Head of caudate nucleus (tissue), 42 donors: ENCODE results near the gene CDK12.
"Not testable (repeated sequence)": the region's sequence is repeated elsewhere in the genome, so short reads cannot be mapped to it uniquely, and the experiment has no call there.

Experiments used
- DNase-seq, 42 donors: peaks; one replicate each; pipeline versions ENCODE4 v3.0.0 to v3.0.0-alpha.2; 2020 to 2021; ENCODE audit warnings: mixed read lengths in 7 of 42
- intact Hi-C: fragments of 100-400 bp; cut with DNase I; formaldehyde crosslinking; loops from one replicate; pipeline ENCODE4 v1.15.0; 2022

CDK12 gene

DNA sequence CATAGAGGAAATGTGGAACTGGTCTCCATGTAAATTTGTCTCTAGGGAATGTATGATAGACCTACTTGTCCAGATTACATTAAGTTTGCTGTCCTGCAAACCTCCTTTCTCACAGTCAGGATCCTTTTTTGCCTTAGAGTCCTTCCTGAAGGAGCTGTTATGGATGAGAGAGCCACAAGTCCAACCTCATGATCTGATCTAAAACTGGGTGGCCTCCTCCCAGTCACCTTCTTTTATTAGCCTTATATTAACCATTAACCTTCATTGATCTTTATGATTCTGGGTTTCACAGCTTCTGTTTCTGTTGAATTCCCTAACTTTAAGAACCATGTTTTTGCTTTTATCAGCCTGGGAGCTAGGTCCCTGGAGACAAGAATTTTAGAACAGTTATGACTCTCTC, 82.4 kb downstream of the CDK12 start:
- no peak for DNase-seq
- intact Hi-C loops, result no loop called here

DNA sequence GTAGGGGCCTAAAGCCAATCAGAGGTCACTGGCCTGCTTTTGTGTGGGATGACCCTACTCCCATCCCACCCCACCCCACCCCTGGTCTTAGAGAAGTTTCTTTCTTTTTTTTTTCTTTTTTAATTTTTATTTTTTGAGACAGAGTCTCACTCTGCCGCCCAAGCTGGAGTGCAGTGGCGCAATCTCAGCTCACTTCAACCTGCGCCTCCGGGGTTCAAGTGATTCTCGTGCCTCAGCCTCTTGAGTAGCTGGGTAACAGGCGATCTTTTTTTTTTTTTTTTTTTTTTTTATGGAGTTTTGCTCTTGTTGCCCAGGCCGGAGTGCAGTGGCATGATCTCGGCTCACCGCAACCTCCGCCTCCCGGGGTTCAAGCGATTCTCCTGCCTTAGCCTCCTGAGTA, 83.1 kb downstream of the CDK12 start:
- intact Hi-C loops, DNase-seq: not testable (repeated sequence)

- intact Hi-C loops, result no loop called here
- DNase-seq, result peak; percentile 22 to 89 (median 76)
Observed at GRCh38 chr17:39547713-39548478, 86.6 kb downstream of the CDK12 start.

GRCh38 chr17:39548494-39549225, 87.4 kb downstream of the CDK12 start:
- no peak for DNase-seq
- intact Hi-C loops, result no loop called here

DNA sequence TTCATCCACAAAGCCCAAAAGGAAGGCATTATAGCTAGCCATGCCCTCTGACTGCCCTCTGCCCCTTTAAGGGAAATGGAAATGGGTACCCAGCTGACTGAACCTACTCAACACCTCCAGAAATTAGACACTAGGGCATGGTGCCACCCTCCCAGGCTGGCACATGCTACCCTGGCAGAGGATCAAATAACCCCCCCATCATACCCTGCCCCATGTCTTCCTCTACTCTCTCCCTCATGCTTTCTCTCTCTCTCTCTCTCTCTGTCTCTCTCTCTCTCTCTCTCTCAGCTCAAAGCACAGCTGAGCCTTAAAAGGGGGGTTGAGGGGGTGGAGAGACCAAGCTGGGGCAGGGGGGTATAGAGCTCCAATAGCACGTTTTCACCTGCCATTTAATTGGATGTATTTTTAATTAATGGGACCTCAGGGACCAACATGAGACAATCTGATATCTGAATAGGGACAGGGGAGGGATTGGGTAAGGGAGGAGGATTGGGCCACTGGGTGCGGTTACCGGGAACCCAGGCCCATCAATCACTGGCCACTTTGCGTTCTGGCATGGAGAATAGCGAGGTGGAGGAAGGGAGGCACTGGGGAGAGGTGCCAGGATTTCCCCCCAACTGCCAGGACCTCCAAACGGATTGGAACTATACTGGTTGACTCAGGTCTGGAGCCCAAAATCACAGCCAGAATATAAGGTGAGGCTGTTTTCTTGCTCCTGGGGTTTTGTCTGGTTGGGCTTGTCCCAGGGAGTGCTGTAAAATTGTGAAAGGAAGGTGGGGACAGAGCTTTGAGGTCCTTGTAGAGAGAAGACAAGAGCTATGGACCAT, 88.7 kb downstream of the CDK12 start:
- intact Hi-C loops, result no loop called here
- no peak for DNase-seq

DNA sequence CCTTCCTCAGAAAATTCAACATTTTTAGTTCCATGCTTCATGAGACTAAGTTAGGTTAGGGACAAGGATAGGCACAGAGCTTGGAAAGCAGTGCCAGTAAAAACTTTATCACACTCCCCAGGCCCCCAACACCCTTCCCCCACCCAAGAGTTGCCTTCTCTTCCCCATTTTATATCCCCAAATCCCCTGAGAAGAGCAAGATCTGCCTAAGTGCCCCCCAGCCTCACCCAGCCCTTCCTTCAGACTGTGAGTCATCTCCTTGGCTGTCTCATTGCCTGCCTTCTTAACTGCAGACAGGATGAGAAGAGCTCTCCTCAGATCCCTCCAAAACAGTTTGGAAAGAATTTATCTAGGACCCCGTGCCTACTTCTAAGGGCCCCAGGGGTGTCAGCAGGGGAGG, 90.6 kb downstream of the CDK12 start:
- intact Hi-C loops, result no loop called here

DNA sequence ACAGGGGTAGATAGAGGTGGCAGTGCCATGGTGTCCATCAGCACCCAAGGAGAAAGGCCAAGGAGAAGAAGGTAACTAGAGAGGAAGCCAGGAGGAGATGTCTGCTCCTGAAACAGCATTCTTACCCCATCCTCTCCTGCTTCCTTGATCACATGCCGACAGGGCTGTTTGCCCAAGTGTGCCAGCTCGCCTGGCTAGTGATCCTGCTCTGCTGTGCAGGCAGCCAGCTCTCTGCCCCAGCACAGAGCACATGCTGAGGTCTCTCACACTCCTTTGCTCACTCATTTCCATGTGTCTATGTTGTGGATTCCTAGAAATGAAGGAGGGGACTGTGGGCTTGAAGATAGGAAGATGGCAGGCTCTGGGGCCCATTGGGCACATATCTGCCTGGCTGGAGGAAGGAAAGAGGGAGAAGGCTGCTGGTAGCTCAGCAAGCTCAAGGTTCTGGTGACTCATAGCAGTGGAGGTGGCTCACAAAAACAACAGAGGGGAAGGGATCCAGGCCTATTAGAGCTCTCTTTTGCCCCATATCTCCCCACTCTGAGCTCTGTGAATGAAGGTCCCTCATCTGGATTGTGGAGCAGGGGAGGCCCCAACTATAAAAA, 92.2 kb downstream of the CDK12 start:
- intact Hi-C loops, result no loop called here
- peak in 30 of 42 donors; percentile 14 to 84 (median 48) for DNase-seq

More for the DNA sequence above, 90.6 kb downstream of the CDK12 start:
- DNase-seq, result peak in 2 of 42 donors; percentile 48 to 51

GRCh38 chr17:39555368-39555767, 94.1 kb downstream of the CDK12 start:
- DNase-seq, result no peak
- intact Hi-C loops, result no loop called here

- no peak for DNase-seq
- intact Hi-C loops, result no loop called here
Observed at GRCh38 chr17:39556423-39556822, 95.1 kb downstream of the CDK12 start.

DNA sequence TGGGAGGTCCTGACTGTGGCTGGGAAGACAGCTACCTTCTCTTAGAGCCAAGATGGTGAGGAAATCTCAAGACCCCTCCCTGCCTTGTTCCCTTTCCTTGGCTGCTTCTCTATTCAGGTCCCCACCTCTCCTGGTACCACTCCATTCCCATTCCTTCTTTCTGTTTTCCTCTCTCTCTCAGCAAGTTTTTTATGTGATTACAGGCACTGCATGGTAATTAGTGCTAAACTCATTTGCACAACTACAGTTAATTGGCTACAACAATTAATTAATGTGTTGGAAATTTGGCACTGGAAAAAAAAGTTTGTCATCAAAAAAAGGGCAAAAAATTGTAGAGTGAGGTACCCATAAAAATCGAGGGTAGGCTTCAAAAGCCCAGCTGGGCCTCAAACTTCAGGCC, 101.1 kb downstream of the CDK12 start:
- no peak for DNase-seq
- intact Hi-C loops, result no loop called here

- no peak for DNase-seq
- intact Hi-C loops, result no loop called here
Observed at GRCh38 chr17:39562976-39563375, 101.7 kb downstream of the CDK12 start.

GRCh38 chr17:39563476-39563875, 102.2 kb downstream of the CDK12 start:
- intact Hi-C loops, result no loop called here

DNA sequence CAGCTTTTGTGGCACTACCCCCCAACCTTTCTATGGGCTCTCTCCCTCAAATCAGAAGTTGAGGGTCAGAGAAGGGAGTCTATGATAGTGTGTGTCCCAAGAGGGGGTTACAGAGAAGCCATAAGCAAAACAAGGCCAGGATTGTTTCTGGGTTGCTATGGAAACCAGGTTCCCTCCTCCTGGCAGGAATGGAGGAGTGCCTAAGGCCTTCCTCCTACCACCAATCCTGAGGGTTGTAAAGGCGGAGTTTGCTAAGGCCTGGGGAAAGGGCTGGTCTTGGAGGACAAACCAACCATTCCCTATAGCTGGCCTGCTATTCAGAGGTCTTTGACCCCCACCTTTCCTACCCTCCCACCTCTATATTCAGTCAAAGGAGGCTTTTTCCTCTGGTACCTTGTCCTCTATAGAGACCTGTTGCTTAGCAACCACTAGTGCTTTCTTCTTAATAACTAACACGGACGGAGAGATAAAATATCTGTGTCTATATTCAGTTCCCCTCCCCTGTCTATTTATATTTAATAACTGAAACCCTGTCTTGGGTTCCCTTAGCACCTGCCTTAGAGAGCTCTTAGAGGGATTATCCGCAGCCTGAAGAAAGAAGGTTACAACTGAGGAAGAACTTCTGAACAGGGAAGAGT, 103.0 kb downstream of the CDK12 start:
- peak in 18 of 42 donors; percentile 10 to 65 (median 34) for DNase-seq
- intact Hi-C loops, result no loop called here

More at GRCh38 chr17:39563476-39563875, 102.2 kb downstream of the CDK12 start:
- peak in 41 of 42 donors; percentile 24 to 85 (median 64) for DNase-seq

DNA sequence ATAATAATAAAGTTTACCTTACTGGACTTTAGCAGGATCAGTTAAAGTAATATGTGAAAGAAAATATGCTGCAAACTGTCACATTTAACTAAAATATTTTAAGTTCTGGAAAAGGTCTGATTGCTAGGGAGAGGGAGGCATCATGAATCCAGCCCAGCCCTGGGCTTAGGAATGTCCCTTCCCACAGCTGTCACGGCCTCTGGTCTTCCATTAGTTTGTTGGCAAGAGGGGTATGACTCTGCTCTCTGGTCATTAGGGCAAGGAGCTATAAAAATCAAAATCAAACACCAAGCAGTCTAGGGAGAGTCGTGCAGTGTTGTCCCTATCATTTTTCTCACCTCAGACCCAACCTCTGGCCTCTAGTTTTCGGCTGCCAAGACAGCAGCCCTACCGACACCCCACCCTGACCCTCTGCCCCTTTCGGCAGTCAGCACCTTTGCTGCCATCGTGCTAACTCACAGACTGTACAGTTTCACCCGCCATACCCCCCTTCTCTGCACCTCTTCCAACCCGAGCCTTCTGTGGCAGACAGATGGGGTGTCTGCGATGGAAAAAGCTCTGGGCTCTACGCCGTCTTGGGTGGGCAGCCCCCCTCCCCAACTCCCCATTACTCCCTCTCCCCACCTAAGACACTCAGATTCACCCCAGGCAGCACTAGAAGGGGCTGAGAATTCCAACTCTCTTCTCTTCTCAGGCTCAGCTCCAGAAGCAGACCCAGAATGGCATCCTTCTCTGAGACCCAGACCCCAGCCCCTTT, 105.0 kb downstream of the CDK12 start:
- DNase-seq, result no peak

GRCh38 chr17:39568702-39569101, 107.4 kb downstream of the CDK12 start:
- intact Hi-C loops, result no loop called here
- peak in 3 of 42 donors; percentile 22 to 40 (median 23) for DNase-seq

More for the DNA sequence above, 105.0 kb downstream of the CDK12 start:
- intact Hi-C loops, result no loop called here

DNA sequence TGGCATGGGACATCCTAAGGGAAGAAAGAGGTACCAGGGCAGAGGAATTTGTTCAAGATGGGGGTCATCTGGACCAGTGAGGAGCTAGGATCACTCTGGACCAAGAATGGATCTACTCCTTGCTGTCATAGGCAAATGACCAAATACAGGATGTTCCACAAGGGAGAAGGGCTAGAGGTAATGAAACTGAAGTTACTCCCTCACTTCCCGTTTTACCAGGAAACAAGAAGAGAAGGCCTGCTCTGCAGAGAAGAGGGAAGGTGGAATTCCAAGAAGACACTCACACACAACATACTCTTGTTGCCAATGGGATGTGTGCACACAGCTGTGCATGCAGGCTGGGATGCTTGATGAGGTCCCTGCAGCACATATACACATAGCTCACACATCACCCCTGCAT, 107.8 kb downstream of the CDK12 start:
- intact Hi-C loops, result no loop called here
- no peak for DNase-seq

- intact Hi-C loops, result no loop called here
- no peak for DNase-seq
Observed at GRCh38 chr17:39572121-39572520, 110.8 kb downstream of the CDK12 start.
